Measurements from ENCODE around the gene PTP4A2.
"Not testable (repeated sequence)": the region's sequence is repeated elsewhere in the genome, so short reads cannot be mapped to it uniquely, and the experiment has no call there.

The PTP4A2 gene

GRCh38 chr1:31923901-31924535, 14.2 kb downstream of the PTP4A2 start:
- DNase-seq = no peak

GRCh38 chr1:31920956-31921355, 17.2 kb downstream of the PTP4A2 start:
- no peak for DNase-seq

GRCh38 chr1:31919591-31919990, 18.6 kb downstream of the PTP4A2 start:
- no peak for DNase-seq

GRCh38 chr1:31915438-31915837, 22.7 kb downstream of the PTP4A2 start:
- no peak for DNase-seq

GRCh38 chr1:31913968-31914367, 24.2 kb downstream of the PTP4A2 start:
- DNase-seq = no peak

GRCh38 chr1:31912839-31913239, 25.3 kb downstream of the PTP4A2 start:
- DNase-seq = no peak

- no peak for DNase-seq
These were observed 26.0 kb downstream of the PTP4A2 start for GRCh38 chr1:31911994-31912780.

- no peak for DNase-seq
These were observed 27.2 kb downstream of the PTP4A2 start for GRCh38 chr1:31910933-31911332.

GRCh38 chr1:31909691-31910090, 28.5 kb downstream of the PTP4A2 start:
- DNase-seq = no peak

- DNase-seq = no peak
These were observed 31.6 kb downstream of the PTP4A2 start for GRCh38 chr1:31906557-31906956.

- no peak for DNase-seq
These were observed 32.5 kb downstream of the PTP4A2 start for GRCh38 chr1:31905681-31906080.

GRCh38 chr1:31905093-31905509, 33.1 kb downstream of the PTP4A2 start:
- no peak for DNase-seq

- DNase-seq = no peak
These were observed 33.7 kb downstream of the PTP4A2 start for GRCh38 chr1:31904339-31905092.

- no peak for DNase-seq
These were observed 35.7 kb downstream of the PTP4A2 start for GRCh38 chr1:31902510-31902860.

GRCh38 chr1:31901838-31902509, 36.2 kb downstream of the PTP4A2 start:
- no peak for DNase-seq

GRCh38 chr1:31900790-31901189, 37.4 kb downstream of the PTP4A2 start:
- no peak for DNase-seq

- DNase-seq = no peak
These were observed 40.6 kb downstream of the PTP4A2 start for GRCh38 chr1:31897526-31898100.

GRCh38 chr1:31895474-31896198, 42.5 kb downstream of the PTP4A2 start:
- not testable (repeated sequence) for DNase-seq

GRCh38 chr1:31891280-31891679, 46.9 kb downstream of the PTP4A2 start:
- DNase-seq = no peak

- DNase-seq = no peak
These were observed 49.9 kb downstream of the PTP4A2 start for GRCh38 chr1:31888291-31888690.

GRCh38 chr1:31886866-31887265, 51.3 kb downstream of the PTP4A2 start:
- no peak for DNase-seq

- no peak for DNase-seq
These were observed 52.3 kb downstream of the PTP4A2 start for GRCh38 chr1:31885851-31886250.

Data from CD4-positive, alpha-beta T cell treated with Interleukin-10 for 1 hour (primary cell).